ENCODE results near the gene THAP4. TPM values are rescaled to one million over a fixed set of nuclear protein-coding genes. Genes with fewer than 3 reads are reported as not detected.
A peak's percentile ranks its signal among the peaks of the same experiment; 100 is the strongest.

Gene THAP4
- total RNA-seq, 1 experiment from 2014 or later, result 88.6 TPM

DNA sequence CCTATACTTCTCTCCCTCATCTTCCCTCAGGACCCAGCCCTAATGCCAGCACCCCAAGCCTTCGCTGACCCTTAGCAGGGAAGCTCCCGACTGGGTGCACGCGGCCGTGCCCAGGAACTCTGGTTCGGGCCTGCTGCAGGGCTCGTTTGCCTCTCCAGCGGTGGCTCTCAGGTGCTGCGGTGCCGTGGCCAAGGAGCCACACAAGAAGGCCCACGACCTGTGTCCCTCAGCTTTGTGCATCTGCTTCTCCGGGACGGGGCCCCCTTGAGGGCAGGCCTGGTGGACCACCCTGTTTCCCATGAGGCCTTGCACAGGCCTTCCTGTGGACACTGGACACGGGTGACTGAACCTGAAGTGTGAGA is 60.7 kb downstream of the THAP4 start:
- ChIA-PET POLR2A (no interaction called here), CTCF (interaction anchor here (0.7 to 1.5 kb wide), 3 partner anchors 18 to 96 kb away, joined by 3 to 6 read pairs (median 5); partner anchors contain the start of gene BOK)
- DNase-seq (ENCODE audit: low spot score) (no peak), ATAC-seq (peak; percentile 32; the same call in 1 of the 2 replicates)
- H3K4me1 Mint-ChIP-seq, result peaks cover 8% of the 10 kb centered on the region; the same call in 1 of the 2 replicates
- no peak overlapping the region for H3K27ac Mint-ChIP-seq
- TF ChIP-seq, protein P1, sequence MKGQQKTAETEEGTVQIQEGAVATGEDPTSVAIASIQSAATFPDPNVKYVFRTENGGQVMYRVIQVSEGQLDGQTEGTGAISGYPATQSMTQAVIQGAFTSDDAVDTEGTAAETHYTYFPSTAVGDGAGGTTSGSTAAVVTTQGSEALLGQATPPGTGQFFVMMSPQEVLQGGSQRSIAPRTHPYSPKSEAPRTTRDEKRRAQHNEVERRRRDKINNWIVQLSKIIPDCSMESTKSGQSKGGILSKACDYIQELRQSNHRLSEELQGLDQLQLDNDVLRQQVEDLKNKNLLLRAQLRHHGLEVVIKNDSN (CRISPR knock-in tag; IDR thresholded peaks at IDR 0.05), result no peak
- TF ChIP-seq, protein P2, sequence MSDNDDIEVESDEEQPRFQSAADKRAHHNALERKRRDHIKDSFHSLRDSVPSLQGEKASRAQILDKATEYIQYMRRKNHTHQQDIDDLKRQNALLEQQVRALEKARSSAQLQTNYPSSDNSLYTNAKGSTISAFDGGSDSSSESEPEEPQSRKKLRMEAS (CRISPR knock-in tag; IDR thresholded peaks at IDR 0.05), result no peak
- no peak for TF ChIP-seq RELA (CRISPR knock-in tag; IDR thresholded peaks at IDR 0.05; ENCODE audit: borderline replicate concordance)
- no peak for TF ChIP-seq SMAD4 (CRISPR knock-in tag; IDR thresholded peaks at IDR 0.05)
- no peak for TF ChIP-seq GTF2I (CRISPR knock-in tag; conservative IDR thresholded peaks at IDR 0.05)
- TF ChIP-seq GABPB1 (CRISPR knock-in tag; IDR thresholded peaks at IDR 0.05), result no peak
- no peak for TF ChIP-seq HMGA2 (CRISPR knock-in tag; IDR thresholded peaks at IDR 0.05)
- TF ChIP-seq MYBL2 (CRISPR knock-in tag; IDR thresholded peaks at IDR 0.05), result no peak
- TF ChIP-seq FOXP1 (CRISPR knock-in tag; IDR thresholded peaks at IDR 0.05; ENCODE audit: borderline replicate concordance), result no peak
- TF ChIP-seq RORB (CRISPR knock-in tag; IDR thresholded peaks at IDR 0.05), result no peak
- TF ChIP-seq, protein P3, sequence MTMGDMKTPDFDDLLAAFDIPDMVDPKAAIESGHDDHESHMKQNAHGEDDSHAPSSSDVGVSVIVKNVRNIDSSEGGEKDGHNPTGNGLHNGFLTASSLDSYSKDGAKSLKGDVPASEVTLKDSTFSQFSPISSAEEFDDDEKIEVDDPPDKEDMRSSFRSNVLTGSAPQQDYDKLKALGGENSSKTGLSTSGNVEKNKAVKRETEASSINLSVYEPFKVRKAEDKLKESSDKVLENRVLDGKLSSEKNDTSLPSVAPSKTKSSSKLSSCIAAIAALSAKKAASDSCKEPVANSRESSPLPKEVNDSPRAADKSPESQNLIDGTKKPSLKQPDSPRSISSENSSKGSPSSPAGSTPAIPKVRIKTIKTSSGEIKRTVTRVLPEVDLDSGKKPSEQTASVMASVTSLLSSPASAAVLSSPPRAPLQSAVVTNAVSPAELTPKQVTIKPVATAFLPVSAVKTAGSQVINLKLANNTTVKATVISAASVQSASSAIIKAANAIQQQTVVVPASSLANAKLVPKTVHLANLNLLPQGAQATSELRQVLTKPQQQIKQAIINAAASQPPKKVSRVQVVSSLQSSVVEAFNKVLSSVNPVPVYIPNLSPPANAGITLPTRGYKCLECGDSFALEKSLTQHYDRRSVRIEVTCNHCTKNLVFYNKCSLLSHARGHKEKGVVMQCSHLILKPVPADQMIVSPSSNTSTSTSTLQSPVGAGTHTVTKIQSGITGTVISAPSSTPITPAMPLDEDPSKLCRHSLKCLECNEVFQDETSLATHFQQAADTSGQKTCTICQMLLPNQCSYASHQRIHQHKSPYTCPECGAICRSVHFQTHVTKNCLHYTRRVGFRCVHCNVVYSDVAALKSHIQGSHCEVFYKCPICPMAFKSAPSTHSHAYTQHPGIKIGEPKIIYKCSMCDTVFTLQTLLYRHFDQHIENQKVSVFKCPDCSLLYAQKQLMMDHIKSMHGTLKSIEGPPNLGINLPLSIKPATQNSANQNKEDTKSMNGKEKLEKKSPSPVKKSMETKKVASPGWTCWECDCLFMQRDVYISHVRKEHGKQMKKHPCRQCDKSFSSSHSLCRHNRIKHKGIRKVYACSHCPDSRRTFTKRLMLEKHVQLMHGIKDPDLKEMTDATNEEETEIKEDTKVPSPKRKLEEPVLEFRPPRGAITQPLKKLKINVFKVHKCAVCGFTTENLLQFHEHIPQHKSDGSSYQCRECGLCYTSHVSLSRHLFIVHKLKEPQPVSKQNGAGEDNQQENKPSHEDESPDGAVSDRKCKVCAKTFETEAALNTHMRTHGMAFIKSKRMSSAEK (CRISPR knock-in tag; IDR thresholded peaks at IDR 0.05; ENCODE audit: borderline replicate concordance), result no peak
- TF ChIP-seq, protein P4, sequence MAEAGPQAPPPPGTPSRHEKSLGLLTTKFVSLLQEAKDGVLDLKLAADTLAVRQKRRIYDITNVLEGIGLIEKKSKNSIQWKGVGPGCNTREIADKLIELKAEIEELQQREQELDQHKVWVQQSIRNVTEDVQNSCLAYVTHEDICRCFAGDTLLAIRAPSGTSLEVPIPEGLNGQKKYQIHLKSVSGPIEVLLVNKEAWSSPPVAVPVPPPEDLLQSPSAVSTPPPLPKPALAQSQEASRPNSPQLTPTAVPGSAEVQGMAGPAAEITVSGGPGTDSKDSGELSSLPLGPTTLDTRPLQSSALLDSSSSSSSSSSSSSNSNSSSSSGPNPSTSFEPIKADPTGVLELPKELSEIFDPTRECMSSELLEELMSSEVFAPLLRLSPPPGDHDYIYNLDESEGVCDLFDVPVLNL (CRISPR knock-in tag; IDR thresholded peaks at IDR 0.05; ENCODE audit: borderline replicate concordance, low read depth), result no peak
- no peak for TF ChIP-seq JAZF1 (CRISPR knock-in tag; IDR thresholded peaks at IDR 0.05)
- TF ChIP-seq TCF7 (CRISPR knock-in tag; IDR thresholded peaks at IDR 0.05; ENCODE audit: low read depth), result no peak
- TF ChIP-seq CREM (CRISPR knock-in tag; IDR thresholded peaks at IDR 0.05), result no peak
- no peak for TF ChIP-seq FOXJ3 (CRISPR knock-in tag; IDR thresholded peaks at IDR 0.05; ENCODE audit: borderline replicate concordance)
- TF ChIP-seq, protein P5, sequence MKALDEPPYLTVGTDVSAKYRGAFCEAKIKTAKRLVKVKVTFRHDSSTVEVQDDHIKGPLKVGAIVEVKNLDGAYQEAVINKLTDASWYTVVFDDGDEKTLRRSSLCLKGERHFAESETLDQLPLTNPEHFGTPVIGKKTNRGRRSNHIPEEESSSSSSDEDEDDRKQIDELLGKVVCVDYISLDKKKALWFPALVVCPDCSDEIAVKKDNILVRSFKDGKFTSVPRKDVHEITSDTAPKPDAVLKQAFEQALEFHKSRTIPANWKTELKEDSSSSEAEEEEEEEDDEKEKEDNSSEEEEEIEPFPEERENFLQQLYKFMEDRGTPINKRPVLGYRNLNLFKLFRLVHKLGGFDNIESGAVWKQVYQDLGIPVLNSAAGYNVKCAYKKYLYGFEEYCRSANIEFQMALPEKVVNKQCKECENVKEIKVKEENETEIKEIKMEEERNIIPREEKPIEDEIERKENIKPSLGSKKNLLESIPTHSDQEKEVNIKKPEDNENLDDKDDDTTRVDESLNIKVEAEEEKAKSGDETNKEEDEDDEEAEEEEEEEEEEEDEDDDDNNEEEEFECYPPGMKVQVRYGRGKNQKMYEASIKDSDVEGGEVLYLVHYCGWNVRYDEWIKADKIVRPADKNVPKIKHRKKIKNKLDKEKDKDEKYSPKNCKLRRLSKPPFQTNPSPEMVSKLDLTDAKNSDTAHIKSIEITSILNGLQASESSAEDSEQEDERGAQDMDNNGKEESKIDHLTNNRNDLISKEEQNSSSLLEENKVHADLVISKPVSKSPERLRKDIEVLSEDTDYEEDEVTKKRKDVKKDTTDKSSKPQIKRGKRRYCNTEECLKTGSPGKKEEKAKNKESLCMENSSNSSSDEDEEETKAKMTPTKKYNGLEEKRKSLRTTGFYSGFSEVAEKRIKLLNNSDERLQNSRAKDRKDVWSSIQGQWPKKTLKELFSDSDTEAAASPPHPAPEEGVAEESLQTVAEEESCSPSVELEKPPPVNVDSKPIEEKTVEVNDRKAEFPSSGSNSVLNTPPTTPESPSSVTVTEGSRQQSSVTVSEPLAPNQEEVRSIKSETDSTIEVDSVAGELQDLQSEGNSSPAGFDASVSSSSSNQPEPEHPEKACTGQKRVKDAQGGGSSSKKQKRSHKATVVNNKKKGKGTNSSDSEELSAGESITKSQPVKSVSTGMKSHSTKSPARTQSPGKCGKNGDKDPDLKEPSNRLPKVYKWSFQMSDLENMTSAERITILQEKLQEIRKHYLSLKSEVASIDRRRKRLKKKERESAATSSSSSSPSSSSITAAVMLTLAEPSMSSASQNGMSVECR (CRISPR knock-in tag; IDR thresholded peaks at IDR 0.05; ENCODE audit: borderline replicate concordance), result no peak
- TF ChIP-seq ZNF263 (CRISPR knock-in tag; IDR thresholded peaks at IDR 0.05; ENCODE audit: low read depth), result no peak
- no peak for TF ChIP-seq CREB1 (CRISPR knock-in tag; IDR thresholded peaks at IDR 0.05)
- TF ChIP-seq, protein P6, sequence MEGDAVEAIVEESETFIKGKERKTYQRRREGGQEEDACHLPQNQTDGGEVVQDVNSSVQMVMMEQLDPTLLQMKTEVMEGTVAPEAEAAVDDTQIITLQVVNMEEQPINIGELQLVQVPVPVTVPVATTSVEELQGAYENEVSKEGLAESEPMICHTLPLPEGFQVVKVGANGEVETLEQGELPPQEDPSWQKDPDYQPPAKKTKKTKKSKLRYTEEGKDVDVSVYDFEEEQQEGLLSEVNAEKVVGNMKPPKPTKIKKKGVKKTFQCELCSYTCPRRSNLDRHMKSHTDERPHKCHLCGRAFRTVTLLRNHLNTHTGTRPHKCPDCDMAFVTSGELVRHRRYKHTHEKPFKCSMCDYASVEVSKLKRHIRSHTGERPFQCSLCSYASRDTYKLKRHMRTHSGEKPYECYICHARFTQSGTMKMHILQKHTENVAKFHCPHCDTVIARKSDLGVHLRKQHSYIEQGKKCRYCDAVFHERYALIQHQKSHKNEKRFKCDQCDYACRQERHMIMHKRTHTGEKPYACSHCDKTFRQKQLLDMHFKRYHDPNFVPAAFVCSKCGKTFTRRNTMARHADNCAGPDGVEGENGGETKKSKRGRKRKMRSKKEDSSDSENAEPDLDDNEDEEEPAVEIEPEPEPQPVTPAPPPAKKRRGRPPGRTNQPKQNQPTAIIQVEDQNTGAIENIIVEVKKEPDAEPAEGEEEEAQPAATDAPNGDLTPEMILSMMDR (IDR thresholded peaks at IDR 0.05), result no peak
- no peaks in the 10 kb centered on the region for H3K27me3 Mint-ChIP-seq (ENCODE audit: low read depth)
- 0 out of 2 replicates have a peak, but pooled peaks cover 3% of the 10 kb centered on the region for H3K9me3 Mint-ChIP-seq
- H3K4me3 Mint-ChIP-seq, result no peak overlapping the region
- peaks cover 18% of the 10 kb centered on the region for H3K36me3 Mint-ChIP-seq

Data from WTC11 (cell line).